ENCODE results near the gene LIMK1.
"Not testable (repeated sequence)": the region's sequence is repeated elsewhere in the genome, so short reads cannot be mapped to it uniquely, and the experiment has no call there.

DNA sequence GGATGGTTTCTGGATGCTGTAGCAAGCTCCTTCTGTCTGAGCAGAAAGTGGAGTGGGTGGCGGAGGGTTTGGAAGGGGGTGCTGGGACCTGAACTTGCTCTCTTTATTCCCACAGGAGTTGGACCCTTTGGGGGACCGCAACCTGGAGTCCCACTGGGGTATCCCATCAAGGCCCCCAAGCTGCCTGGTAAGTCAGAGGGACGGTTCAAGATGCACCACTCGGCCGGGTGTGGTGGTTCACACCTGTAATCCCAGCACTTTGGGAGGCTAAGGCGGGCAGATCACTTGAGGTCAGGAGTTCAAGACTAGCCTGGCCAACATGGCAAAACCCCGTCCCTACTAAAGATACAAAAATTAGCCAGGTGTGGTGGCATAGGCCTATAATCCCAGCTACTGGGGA, 37.0 kb upstream of the LIMK1 start:
- TF ChIP-seq, protein P1, sequence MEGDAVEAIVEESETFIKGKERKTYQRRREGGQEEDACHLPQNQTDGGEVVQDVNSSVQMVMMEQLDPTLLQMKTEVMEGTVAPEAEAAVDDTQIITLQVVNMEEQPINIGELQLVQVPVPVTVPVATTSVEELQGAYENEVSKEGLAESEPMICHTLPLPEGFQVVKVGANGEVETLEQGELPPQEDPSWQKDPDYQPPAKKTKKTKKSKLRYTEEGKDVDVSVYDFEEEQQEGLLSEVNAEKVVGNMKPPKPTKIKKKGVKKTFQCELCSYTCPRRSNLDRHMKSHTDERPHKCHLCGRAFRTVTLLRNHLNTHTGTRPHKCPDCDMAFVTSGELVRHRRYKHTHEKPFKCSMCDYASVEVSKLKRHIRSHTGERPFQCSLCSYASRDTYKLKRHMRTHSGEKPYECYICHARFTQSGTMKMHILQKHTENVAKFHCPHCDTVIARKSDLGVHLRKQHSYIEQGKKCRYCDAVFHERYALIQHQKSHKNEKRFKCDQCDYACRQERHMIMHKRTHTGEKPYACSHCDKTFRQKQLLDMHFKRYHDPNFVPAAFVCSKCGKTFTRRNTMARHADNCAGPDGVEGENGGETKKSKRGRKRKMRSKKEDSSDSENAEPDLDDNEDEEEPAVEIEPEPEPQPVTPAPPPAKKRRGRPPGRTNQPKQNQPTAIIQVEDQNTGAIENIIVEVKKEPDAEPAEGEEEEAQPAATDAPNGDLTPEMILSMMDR (IDR thresholded peaks at IDR 0.05; ENCODE audit: borderline replicate concordance, extremely low read depth, low read length, poor library complexity, severe bottlenecking): not testable (repeated sequence)
- TF ChIP-seq EZH2 (IDR thresholded peaks at IDR 0.05; ENCODE audit: borderline replicate concordance, low read depth, low read length, severe bottlenecking): not testable (repeated sequence)

All from DND-41 (cell line).